Right lobe of liver (tissue), 6 donors: ENCODE results near the gene OR2F1. TPM values are rescaled to one million over a fixed set of nuclear protein-coding genes. Genes with fewer than 3 reads are reported as not detected.

Source experiments
- ATAC-seq, 4 donors: fragments of 200-7000 bp; cut with Tn5 transposase; one replicate each; pipeline ENCODE4 v1.9.1; 2020; ENCODE audit warnings: mild to moderate bottlenecking in 4 of 4, moderate library complexity in 4 of 4
- DNase-seq, 3 donors: peaks; one replicate each; pipeline ENCODE4 v3.0.0-alpha.2; 2020
- H3K27ac ChIP-seq, 3 donors: fragments of 200-600 bp; one replicate each; pipeline ENCODE4 v1.8.0; 2022
- H3K27me3 ChIP-seq, 2 donors: fragments of 200-600 bp; one replicate each; pipeline ENCODE4 v1.8.0; 2022
- H3K36me3 ChIP-seq, 4 donors: fragments of 200-600 bp; sonication (generic) in 1 of 4; one replicate each; pipeline versions ENCODE4 v1.5.1 to v1.8.0; 2017 to 2022; ENCODE audit warnings: control low read depth in 1 of 4
- H3K4me1 ChIP-seq, 4 donors: fragments of 200-600 bp; sonication (generic) in 1 of 4; one replicate each; pipeline versions ENCODE4 v1.5.1 to v1.8.0; 2017 to 2022; ENCODE audit warnings: control low read depth in 1 of 4
- H3K4me3 ChIP-seq, 3 donors: fragments of 200-600 bp; one replicate each; pipeline ENCODE4 v1.8.0; 2022
- H3K9me3 ChIP-seq, 4 donors: fragments of 200-600 bp; sonication (generic) in 1 of 4; one replicate each; pipeline versions ENCODE4 v1.5.1 to v1.8.0; 2017 to 2022; ENCODE audit warnings: control low read depth in 1 of 4
- CTCF ChIP-seq, 4 donors: fragments of 200-600 bp in 3 of 4; fragments of 450-650 bp in 1 of 4; IDR thresholded peaks; one replicate each; pipeline versions ENCODE4 v1.5.1 to v1.8.0; 2016 to 2022; ENCODE audit warnings: antibody characterized with exemption in 4 of 4, mild to moderate bottlenecking in 2 of 4
- POLR2A ChIP-seq: fragments of 450-650 bp; IDR thresholded peaks from one replicate; pipeline ENCODE4 v1.6.1; 2017; ENCODE audit warnings: antibody characterized with exemption, mild to moderate bottlenecking
- WGBS: methylation state at CpG from one replicate; pipeline ENCODE4 v1.1.6; 2018; ENCODE audit warnings: low coverage, low lambda C conversion rate; ENCODE audit not compliant: insufficient coverage; ENCODE audit errors: missing lambda C conversion rate; 5-methylcytosine and 5-hydroxymethylcytosine counted together
- intact Hi-C, 2 donors: fragments of 100-400 bp; cut with DNase I; formaldehyde crosslinking; loops; one replicate each; pipeline versions ENCODE4 v1.11.2 to v1.14.1; 2022
- total RNA-seq, 6 experiments: library from RNA; depleted of rRNA in 2 of 6; stranded (reverse); fragments of >200 nt in 2 of 6; fragmentation: NEBNext Ultra II Directional in 3 of 6; extraction: Animal tissue kit (Norgen Biotek cat#: 25700) in 3 of 6; gene quantifications; one replicate each; pipeline versions ENCODE4 v1.1.0 to v1.2.4, GENCODE V29; 2016 to 2023
- donor health status: DM: no; HTN: yes; CAD: no.
- donor health status: DM: no; HTN: no; CAD: no.
- donor health status: DM: no; HTN: no; CAD: no.
- donor health status: DM: no; HTN: yes; CAD: no.
- donor health status: DM: no; HTN: yes; CAD: no.

The OR2F1 gene
- total RNA-seq, 6 experiments from 2014 or later = not detected

GRCh38 chr7:143936087-143937009 lies 18.3 kb upstream of the OR2F1 start:
- Histone ChIP-seq H3K9me3 (no peaks in the 10 kb centered on the region), H3K4me1 (no peaks in the 10 kb centered on the region), H3K27ac (no peak overlapping the region), H3K27me3 (no peaks in the 10 kb centered on the region), H3K36me3 (no peaks in the 10 kb centered on the region), H3K4me3 (no peak overlapping the region)
- TF ChIP-seq POLR2A (no peak), CTCF (IDR thresholded peaks at IDR 0.05) (no peak)
- 62% methylated on average over 4 of the region's 4 CpGs for WGBS
- no peak for ATAC-seq
- no peak for DNase-seq
- intact Hi-C loops = no loop called here

GRCh38 chr7:143938379-143939243 lies 16.0 kb upstream of the OR2F1 start:
- no peak for DNase-seq
- ATAC-seq = no peak
- no peak overlapping the region for H3K4me3 ChIP-seq
- intact Hi-C loops = no loop called here
- TF ChIP-seq POLR2A (no peak), CTCF (IDR thresholded peaks at IDR 0.05) (no peak)
- H3K36me3 ChIP-seq = no peaks in the 10 kb centered on the region
- H3K9me3 ChIP-seq = no peaks in the 10 kb centered on the region
- no peaks in the 10 kb centered on the region for H3K27me3 ChIP-seq
- 61% methylated on average over 5 of the region's 5 CpGs for WGBS
- no peaks in the 10 kb centered on the region for H3K4me1 ChIP-seq
- H3K27ac ChIP-seq = no peak overlapping the region

GRCh38 chr7:143945423-143945822 lies 9.2 kb upstream of the OR2F1 start:
- Histone ChIP-seq H3K36me3 (no peaks in the 10 kb centered on the region), H3K9me3 (no peaks in the 10 kb centered on the region), H3K27me3 (no peaks in the 10 kb centered on the region), H3K4me3 (no peak overlapping the region), H3K27ac (no peak overlapping the region), H3K4me1 (no peaks in the 10 kb centered on the region)
- WGBS = 88% methylated on average over 4 of the region's 4 CpGs
- no peak for ATAC-seq
- no peak for TF ChIP-seq POLR2A
- no peak for TF ChIP-seq CTCF (IDR thresholded peaks at IDR 0.05)
- intact Hi-C loops = no loop called here
- DNase-seq = no peak

GRCh38 chr7:143947111-143947510 lies 7.5 kb upstream of the OR2F1 start:
- Histone ChIP-seq H3K27ac (no peak overlapping the region), H3K4me3 (no peak overlapping the region), H3K4me1 (no peaks in the 10 kb centered on the region), H3K27me3 (no peaks in the 10 kb centered on the region), H3K9me3 (no peaks in the 10 kb centered on the region), H3K36me3 (no peaks in the 10 kb centered on the region)
- ATAC-seq = no peak
- no peak for TF ChIP-seq CTCF (IDR thresholded peaks at IDR 0.05)
- TF ChIP-seq POLR2A = no peak
- intact Hi-C loops = no loop called here
- DNase-seq = no peak
- WGBS = 53% methylated on average over 2 of the region's 2 CpGs
